ENCODE measurements around the gene DUOXA1. TPM values are rescaled to one million over a fixed set of nuclear protein-coding genes. Genes with fewer than 3 reads are reported as not detected.

Gene DUOXA1
- total RNA-seq, 1 donor from 2014 or later: 0.33 TPM

DNA sequence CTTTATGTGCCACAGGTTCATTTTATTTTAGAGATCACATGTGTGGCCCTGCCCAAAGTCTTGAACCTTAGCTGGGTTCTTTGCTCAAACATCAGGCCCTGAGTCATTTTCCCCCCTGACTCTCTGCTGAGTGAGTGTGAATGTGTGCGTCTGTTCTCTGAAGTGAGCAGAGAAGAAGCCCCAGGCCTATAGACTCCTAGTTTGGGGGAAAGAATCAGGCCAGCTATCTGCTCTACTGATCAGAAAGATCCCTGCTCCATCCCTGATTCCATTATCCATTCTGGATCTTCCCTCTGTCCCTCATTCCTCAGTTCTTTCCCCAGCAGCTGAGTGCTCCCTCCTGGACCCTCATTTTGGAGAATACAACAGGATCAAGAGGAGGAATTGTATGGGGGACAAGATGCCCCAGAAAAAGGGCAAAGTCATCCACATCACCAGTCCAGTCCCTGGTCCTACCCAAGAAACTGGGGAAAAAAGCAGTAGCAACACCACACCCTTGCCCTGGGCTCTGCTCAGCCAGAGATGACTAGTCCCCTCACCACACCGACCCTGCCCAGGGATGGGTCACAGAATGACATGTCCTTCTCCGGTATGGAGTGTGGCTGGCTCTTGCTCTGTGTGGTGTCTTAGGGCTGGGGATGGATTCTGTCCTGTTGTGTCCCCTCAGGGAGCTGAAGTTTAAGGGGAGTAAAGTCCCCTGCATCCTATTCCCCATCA, 3.3 kb upstream of the DUOXA1 start:
- DNase-seq (no peak), ATAC-seq (ENCODE audit: low read depth) (no peak)
- Mint-ChIP-seq H3K4me1 (peaks cover 18% of the 10 kb centered on the region), H3K36me3 (ENCODE audit: low read depth) (no peaks in the 10 kb centered on the region), H3K27ac (no peak overlapping the region), H3K9me3 (no peaks in the 10 kb centered on the region), H3K4me3 (no peak overlapping the region), H3K27me3 (peaks cover 61% of the 10 kb centered on the region)
- intact Hi-C loops (cut with micrococcal nuclease): no loop called here
- POLR2A ChIA-PET: no interaction called here
- TF ChIP-seq, protein P1, sequence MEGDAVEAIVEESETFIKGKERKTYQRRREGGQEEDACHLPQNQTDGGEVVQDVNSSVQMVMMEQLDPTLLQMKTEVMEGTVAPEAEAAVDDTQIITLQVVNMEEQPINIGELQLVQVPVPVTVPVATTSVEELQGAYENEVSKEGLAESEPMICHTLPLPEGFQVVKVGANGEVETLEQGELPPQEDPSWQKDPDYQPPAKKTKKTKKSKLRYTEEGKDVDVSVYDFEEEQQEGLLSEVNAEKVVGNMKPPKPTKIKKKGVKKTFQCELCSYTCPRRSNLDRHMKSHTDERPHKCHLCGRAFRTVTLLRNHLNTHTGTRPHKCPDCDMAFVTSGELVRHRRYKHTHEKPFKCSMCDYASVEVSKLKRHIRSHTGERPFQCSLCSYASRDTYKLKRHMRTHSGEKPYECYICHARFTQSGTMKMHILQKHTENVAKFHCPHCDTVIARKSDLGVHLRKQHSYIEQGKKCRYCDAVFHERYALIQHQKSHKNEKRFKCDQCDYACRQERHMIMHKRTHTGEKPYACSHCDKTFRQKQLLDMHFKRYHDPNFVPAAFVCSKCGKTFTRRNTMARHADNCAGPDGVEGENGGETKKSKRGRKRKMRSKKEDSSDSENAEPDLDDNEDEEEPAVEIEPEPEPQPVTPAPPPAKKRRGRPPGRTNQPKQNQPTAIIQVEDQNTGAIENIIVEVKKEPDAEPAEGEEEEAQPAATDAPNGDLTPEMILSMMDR (IDR thresholded peaks at IDR 0.05): no peak
- CTCF ChIA-PET: interaction anchor here (1.1 kb wide), 1 partner anchor 9 kb away, joined by 3 read pairs; no protein-coding TSS in a partner anchor

DNA sequence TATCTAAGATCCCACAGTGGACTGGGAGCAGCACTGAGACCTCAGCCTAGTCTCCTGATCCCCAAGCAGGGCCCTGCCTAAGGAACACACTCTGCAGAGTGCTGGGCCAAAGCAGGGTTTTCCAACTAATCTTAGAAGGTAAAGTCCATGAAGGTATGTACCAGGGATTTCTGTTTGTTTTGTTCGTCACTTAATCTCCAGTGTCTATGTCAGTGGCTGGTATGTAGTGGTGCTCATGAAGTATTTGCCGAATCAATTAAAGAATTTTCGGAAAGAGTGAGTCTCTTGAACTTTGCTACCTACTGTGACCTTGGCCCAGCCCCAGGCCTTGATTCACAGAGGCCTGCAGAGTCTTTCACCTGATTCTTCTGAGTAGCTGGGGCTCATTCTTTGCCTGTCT, 1.8 kb upstream of the DUOXA1 start:
- H3K9me3 Mint-ChIP-seq: no peaks in the 10 kb centered on the region
- ChIA-PET POLR2A (no interaction called here), CTCF (interaction anchor here (1.3 kb wide), 1 partner anchor 13 kb away, joined by 4 read pairs; no protein-coding TSS in a partner anchor)
- TF ChIP-seq, protein P1 (IDR thresholded peaks at IDR 0.05): no peak
- intact Hi-C loops (cut with micrococcal nuclease): no loop called here
- H3K4me1 Mint-ChIP-seq: peaks cover 18% of the 10 kb centered on the region
- no peaks in the 10 kb centered on the region for H3K36me3 Mint-ChIP-seq (ENCODE audit: low read depth)
- ATAC-seq (ENCODE audit: low read depth) (no peak), DNase-seq (no peak)
- H3K27me3 Mint-ChIP-seq: peaks cover 64% of the 10 kb centered on the region
- no peak overlapping the region for H3K27ac Mint-ChIP-seq
- H3K4me3 Mint-ChIP-seq: no peak overlapping the region

DNA sequence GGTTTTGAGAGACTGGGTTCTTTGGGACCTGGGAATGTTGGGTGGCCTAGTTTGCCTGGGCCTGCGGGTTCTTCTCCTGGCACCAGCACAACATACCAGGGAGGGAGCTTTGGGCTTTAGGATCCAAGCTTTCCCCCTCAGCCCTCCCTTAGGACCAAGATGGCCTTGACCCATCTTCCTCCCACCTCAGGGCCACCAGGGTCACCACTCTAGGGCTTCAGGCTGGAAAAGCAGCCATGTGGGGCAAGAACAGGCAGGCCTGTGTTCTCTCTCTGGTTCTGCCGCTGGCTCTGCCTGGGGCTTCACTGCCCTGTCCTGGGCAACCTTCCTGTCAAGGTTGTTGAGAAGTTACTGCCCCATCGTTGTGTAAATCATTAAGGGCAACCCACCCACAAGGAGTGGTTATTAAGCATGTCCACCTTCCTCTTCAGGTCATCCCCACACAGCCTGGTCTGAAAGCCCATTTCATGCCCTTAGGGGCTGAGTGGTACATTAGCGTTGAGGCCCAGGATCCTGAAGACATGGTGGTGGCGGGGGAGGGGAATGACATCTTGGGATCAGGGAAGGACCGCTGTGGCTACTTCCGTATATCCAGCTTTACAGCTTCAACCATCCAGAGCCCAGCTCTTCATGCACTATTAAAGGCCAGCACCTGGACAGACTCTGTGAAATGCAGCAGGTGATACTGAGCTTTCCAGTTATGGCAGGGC, 767 bp upstream of the DUOXA1 start:
- Mint-ChIP-seq H3K27me3 (peaks cover 69% of the 10 kb centered on the region), H3K4me1 (peaks cover 12% of the 10 kb centered on the region), H3K36me3 (ENCODE audit: low read depth) (no peaks in the 10 kb centered on the region), H3K27ac (no peak overlapping the region), H3K9me3 (no peaks in the 10 kb centered on the region), H3K4me3 (peak overlapping the region; percentile 16)
- POLR2A ChIA-PET: interaction anchor here (0.5 to 0.6 kb wide), 2 partner anchors 148 to 506 kb away, joined by 3 to 4 read pairs; no protein-coding TSS in a partner anchor
- ATAC-seq (ENCODE audit: low read depth): no peak
- intact Hi-C loops (cut with micrococcal nuclease): no loop called here
- CTCF ChIA-PET: interaction anchor here (0.5 to 1.4 kb wide), 3 partner anchors 12 to 153 kb away, joined by 3 to 8 read pairs (median 3); no protein-coding TSS in a partner anchor
- TF ChIP-seq, protein P1 (IDR thresholded peaks at IDR 0.05): no peak
- DNase-seq: no peak

DNA sequence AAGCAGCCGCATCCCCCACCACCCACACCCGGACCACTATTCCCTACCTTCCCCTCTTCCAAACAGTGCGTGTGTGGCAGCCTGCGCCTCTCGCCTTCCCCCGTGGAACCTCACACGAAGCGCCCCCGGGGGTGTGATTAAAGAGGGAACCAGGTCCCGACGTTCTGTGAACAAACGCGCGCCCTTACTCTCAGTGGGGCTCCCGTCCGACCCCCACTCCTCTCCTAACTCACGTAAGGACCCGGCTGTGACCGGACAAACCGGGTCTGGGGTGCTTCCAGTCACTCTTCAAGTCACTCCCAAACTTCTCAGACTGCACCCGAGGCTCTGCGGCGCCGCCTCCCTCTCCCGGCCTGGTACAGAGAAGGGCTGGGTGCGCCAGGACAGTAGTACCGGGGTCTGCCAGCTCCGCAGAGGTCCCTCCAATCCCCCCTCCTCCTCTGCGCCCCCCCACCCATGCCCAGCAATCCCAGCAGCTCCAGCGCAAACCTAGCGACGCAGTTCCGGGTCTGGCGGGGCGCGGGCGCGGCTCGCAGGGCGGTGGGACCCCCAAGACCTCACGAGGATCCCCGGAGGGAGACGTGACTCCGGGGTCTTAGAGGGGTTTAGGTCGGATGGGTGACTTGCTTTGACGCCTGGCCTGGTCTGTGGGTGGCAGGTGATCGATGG, 574 bp downstream of the DUOXA1 start:
- intact Hi-C loops (cut with micrococcal nuclease): no loop called here
- no peaks in the 10 kb centered on the region for H3K9me3 Mint-ChIP-seq
- no peak for DNase-seq

More for the DNA sequence above, 574 bp downstream of the DUOXA1 start:
- Mint-ChIP-seq H3K4me3 (peak overlapping the region; percentile 30), H3K27ac (no peak overlapping the region), H3K27me3 (peaks cover 67% of the 10 kb centered on the region), H3K36me3 (ENCODE audit: low read depth) (no peaks in the 10 kb centered on the region), H3K4me1 (peaks cover 7% of the 10 kb centered on the region)
- ATAC-seq (ENCODE audit: low read depth): no peak
- TF ChIP-seq, protein P1 (IDR thresholded peaks at IDR 0.05): no peak
- CTCF ChIA-PET: interaction anchor here (1.5 kb wide), 1 partner anchor 11 kb away, joined by 5 read pairs; no protein-coding TSS in a partner anchor
- POLR2A ChIA-PET: no interaction called here

Measured in activated B cell treated with CpG ODN at 0.5 μM for 24 hours (primary cell).